Endothelial cell (in vitro differentiated cells): ENCODE data around the gene TAMALIN. TPM values are rescaled to one million over a fixed set of nuclear protein-coding genes. Genes with fewer than 3 reads are reported as not detected.

Experiments used
- DNase-seq: peaks from one replicate; pipeline ENCODE4 v3.0.0; 2021; ENCODE audit warnings: low spot score
- H3K27ac Mint-ChIP-seq: one replicate; pipeline ENCODE4 v1.8.0; 2021; ENCODE audit warnings: mixed read lengths, inconsistent platforms; ENCODE audit not compliant: unreplicated experiment
- H3K27me3 Mint-ChIP-seq: one replicate; pipeline ENCODE4 v1.8.0; 2021; ENCODE audit warnings: mild to moderate bottlenecking, moderate library complexity, mixed read lengths, inconsistent platforms; ENCODE audit not compliant: unreplicated experiment
- H3K36me3 Mint-ChIP-seq: one replicate; pipeline ENCODE4 v1.8.0; 2021; ENCODE audit warnings: mild to moderate bottlenecking, low read depth, mixed read lengths, inconsistent platforms; ENCODE audit not compliant: unreplicated experiment
- H3K4me1 Mint-ChIP-seq: one replicate; pipeline ENCODE4 v1.8.0; 2021; ENCODE audit warnings: mild to moderate bottlenecking, mixed read lengths, inconsistent platforms; ENCODE audit not compliant: unreplicated experiment
- H3K4me3 Mint-ChIP-seq: one replicate; pipeline ENCODE4 v1.8.0; 2021; ENCODE audit warnings: mild to moderate bottlenecking, mixed read lengths, inconsistent platforms; ENCODE audit not compliant: unreplicated experiment
- H3K9me3 Mint-ChIP-seq: one replicate; pipeline ENCODE4 v1.8.0; 2021; ENCODE audit warnings: mixed read lengths, inconsistent platforms; ENCODE audit not compliant: unreplicated experiment
- total RNA-seq: library from RNA; stranded (reverse); fragmentation: NEBNext Ultra II Directional; extraction: Animal tissue kit (Norgen Biotek cat#: 25700); gene quantifications from one replicate; pipeline ENCODE4 v1.2.1, GENCODE V29; 2021; ENCODE audit not compliant: unreplicated experiment
- TF ChIP-seq, protein P1 (sequence below): fragments of 200-600 bp; sonication (generic); IDR thresholded peaks from one replicate; pipeline ENCODE4 v1.5.0; 2021; ENCODE audit warnings: antibody characterized with exemption; ENCODE audit not compliant: unreplicated experiment

TAMALIN gene
- total RNA-seq, 1 donor from 2014 or later = 29.7 TPM

GRCh38 chr12:52010692-52011601 lies 4.2 kb downstream of the TAMALIN start:
- peaks cover 13% of the 10 kb centered on the region for H3K27me3 Mint-ChIP-seq
- H3K4me1 Mint-ChIP-seq = peaks cover 36% of the 10 kb centered on the region
- TF ChIP-seq, protein P1, sequence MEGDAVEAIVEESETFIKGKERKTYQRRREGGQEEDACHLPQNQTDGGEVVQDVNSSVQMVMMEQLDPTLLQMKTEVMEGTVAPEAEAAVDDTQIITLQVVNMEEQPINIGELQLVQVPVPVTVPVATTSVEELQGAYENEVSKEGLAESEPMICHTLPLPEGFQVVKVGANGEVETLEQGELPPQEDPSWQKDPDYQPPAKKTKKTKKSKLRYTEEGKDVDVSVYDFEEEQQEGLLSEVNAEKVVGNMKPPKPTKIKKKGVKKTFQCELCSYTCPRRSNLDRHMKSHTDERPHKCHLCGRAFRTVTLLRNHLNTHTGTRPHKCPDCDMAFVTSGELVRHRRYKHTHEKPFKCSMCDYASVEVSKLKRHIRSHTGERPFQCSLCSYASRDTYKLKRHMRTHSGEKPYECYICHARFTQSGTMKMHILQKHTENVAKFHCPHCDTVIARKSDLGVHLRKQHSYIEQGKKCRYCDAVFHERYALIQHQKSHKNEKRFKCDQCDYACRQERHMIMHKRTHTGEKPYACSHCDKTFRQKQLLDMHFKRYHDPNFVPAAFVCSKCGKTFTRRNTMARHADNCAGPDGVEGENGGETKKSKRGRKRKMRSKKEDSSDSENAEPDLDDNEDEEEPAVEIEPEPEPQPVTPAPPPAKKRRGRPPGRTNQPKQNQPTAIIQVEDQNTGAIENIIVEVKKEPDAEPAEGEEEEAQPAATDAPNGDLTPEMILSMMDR = no peak
- DNase-seq = no peak
- peaks cover 15% of the 10 kb centered on the region for H3K36me3 Mint-ChIP-seq
- no peak overlapping the region for H3K27ac Mint-ChIP-seq
- H3K4me3 Mint-ChIP-seq = peak overlapping the region; percentile 65
- no peaks in the 10 kb centered on the region for H3K9me3 Mint-ChIP-seq

GRCh38 chr12:52011602-52012214 lies 5.0 kb downstream of the TAMALIN start:
- Mint-ChIP-seq H3K27me3 (peaks cover 13% of the 10 kb centered on the region), H3K4me3 (no peak overlapping the region), H3K27ac (no peak overlapping the region), H3K36me3 (peaks cover 19% of the 10 kb centered on the region), H3K9me3 (no peaks in the 10 kb centered on the region), H3K4me1 (peaks cover 32% of the 10 kb centered on the region)
- DNase-seq = no peak
- TF ChIP-seq, protein P1 = no peak

GRCh38 chr12:52013626-52014310 lies 7.0 kb downstream of the TAMALIN start:
- peaks cover 15% of the 10 kb centered on the region for H3K27me3 Mint-ChIP-seq
- TF ChIP-seq, protein P1 = no peak
- DNase-seq = no peak

GRCh38 chr12:52014567-52015530 lies 8.1 kb downstream of the TAMALIN start:
- H3K4me3 Mint-ChIP-seq = no peak overlapping the region
- peaks cover 15% of the 10 kb centered on the region for H3K4me1 Mint-ChIP-seq
- H3K27ac Mint-ChIP-seq = no peak overlapping the region
- TF ChIP-seq, protein P1 = no peak
- DNase-seq = no peak
- peaks cover 26% of the 10 kb centered on the region for H3K36me3 Mint-ChIP-seq
- peaks cover 15% of the 10 kb centered on the region for H3K27me3 Mint-ChIP-seq
- H3K9me3 Mint-ChIP-seq = no peaks in the 10 kb centered on the region

More at GRCh38 chr12:52013626-52014310, 7.0 kb downstream of the TAMALIN start:
- H3K4me1 Mint-ChIP-seq = peaks cover 23% of the 10 kb centered on the region
- H3K36me3 Mint-ChIP-seq = peaks cover 26% of the 10 kb centered on the region
- peak overlapping the region; percentile 62 for H3K4me3 Mint-ChIP-seq
- H3K9me3 Mint-ChIP-seq = no peaks in the 10 kb centered on the region
- H3K27ac Mint-ChIP-seq = no peak overlapping the region
